Activated naive CD4-positive, alpha-beta T cell (primary cell): ENCODE measurements around the gene ACVR1B.

Experiments
- DNase-seq, 4 experiments: peaks; one replicate each; lab custom pipeline; 2025; lab: John Stamatoyannopoulos, UW

The ACVR1B gene

DNA sequence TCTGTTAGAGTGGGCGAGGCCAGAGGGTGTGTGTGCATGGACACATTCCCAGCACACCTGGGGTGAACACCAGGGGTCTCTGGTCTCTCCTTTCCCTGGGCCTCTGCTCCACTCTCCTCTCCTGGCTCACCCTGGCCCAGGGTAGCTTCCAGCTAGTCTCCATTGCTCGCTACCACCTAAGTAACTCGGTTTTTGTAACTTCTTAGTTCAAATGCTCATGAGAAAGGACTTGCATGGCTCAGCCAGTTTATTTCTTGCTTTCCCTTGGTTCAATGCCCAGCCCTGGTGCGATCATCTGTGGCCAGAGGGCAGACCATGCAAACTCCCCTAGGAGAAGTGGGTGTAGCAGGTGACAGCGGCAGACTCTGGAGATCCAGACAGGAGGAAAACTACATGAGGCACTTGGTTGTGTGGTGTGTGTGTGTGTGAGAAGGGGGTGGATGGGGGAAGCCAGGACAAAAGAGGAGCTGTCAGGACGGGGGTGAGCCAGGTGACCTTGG, 8.9 kb upstream of the ACVR1B start:
- no peak for DNase-seq

DNA sequence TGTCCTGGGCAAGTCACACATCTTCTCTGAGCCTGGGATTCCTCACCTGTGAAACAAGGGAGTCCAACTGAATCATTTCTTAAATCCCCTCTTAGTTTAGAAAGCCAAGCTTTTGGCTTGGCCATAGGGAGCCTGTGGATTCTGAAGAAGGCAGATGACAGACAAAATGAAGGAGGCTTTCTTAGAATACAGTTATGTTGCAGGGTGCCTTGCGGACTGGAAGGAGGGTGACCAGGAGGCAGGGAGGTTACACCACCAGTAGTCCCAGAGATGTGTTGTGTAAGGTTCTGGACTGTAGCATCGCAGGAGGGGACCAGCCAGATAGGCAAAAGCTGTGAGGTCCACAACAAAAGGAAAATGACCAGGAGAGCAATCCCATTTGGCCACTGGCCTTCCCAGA, 8.2 kb upstream of the ACVR1B start:
- DNase-seq = no peak

DNA sequence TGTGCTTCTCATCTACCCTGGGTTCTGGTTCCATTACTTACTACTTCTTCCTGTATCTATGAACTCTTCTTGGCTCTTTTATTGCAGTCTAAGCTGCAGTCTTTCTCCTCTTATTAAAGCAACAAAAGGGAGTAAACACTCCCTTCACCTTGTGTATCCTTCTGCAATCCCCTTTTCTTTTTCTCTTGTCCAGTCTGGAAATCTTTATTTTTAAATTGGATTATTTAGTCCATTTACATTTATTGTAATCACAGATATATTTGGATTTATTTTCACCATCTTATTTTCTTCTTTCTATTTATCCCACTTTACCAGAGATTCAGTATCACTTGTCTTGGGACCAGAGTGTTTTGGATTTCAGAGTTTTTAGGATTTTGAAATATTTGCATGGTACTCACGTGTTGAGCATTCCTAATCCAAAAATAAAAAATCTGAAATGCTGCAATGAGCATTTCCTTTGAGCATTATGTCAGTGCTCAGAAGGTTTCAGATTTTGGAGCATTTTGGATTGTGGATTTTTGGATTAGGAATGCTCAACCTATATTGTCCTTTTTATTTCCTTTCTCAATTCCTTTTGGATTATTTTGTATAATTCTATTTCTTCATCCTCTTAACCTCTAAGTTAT, 6.8 kb upstream of the ACVR1B start:
- DNase-seq = no peak

DNA sequence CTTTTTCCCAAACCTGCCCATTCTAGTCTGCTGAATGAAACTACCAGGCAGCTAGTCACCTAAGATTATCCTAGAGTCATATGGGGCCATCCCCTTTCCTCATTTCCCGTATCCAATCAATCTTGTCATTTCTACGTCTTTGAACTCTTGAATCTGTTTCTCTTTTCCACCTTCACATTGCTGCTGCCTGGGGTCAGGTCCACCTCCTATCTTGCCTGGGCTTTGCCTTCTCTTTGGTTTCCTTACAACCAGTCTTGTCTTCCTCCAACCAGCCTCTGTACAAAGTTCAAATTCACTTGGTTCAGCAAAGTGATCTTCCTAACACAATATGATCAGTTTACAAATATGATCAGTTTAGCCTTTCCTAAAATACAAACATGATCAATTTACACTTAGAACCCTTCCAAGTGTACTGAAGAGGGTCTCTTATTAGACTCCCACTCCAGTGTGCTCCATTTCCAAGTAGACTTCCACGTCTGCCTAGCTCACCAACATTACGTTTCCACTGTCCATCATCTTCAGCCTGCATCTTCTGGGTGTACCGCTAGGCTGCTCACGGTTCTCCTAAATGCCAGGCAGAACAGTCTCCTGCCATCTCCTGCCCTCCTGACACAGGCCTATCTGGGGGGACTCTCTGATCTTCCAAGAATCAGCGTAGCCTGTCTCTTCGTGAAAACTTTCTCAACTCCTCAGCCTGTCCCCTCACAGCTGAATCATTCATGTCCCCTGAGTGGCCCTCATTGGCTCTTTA, 4.1 kb upstream of the ACVR1B start:
- DNase-seq = no peak

GRCh38 chr12:51948066-51948465, 3.4 kb upstream of the ACVR1B start:
- no peak for DNase-seq

GRCh38 chr12:51949342-51950030, 2.0 kb upstream of the ACVR1B start:
- no peak for DNase-seq

- no peak for DNase-seq
Measured at GRCh38 chr12:51950682-51951198, 759 bp upstream of the ACVR1B start.

GRCh38 chr12:51951843-51952722, 584 bp downstream of the ACVR1B start:
- DNase-seq = no peak

DNA sequence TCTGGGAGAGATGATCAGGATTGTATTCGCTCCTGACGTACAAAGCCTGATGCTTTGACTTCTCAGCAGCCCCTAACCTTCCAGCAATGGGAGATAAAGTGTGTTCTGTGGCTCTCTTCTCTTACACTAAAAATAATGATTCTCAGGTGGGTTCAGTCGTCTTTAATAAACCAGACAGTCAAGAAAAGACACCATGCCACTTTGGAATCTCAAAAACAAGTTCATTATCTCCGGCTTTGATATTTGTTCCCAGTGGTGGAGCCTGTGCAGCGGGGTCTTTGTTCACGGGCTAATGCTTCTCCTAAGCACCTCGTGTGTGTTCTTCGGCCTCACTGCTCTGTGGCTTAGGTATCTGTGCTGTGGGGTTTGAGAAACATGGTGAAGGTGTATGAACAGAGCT, 1.6 kb downstream of the ACVR1B start:
- DNase-seq = no peak

GRCh38 chr12:51953864-51954263, 2.4 kb downstream of the ACVR1B start:
- no peak for DNase-seq

GRCh38 chr12:51954561-51955361, 3.3 kb downstream of the ACVR1B start:
- DNase-seq = no peak

- no peak for DNase-seq
Measured at GRCh38 chr12:51955702-51956101, 4.2 kb downstream of the ACVR1B start.

- no peak for DNase-seq
Measured at GRCh38 chr12:51958542-51958941, 7.0 kb downstream of the ACVR1B start.

DNA sequence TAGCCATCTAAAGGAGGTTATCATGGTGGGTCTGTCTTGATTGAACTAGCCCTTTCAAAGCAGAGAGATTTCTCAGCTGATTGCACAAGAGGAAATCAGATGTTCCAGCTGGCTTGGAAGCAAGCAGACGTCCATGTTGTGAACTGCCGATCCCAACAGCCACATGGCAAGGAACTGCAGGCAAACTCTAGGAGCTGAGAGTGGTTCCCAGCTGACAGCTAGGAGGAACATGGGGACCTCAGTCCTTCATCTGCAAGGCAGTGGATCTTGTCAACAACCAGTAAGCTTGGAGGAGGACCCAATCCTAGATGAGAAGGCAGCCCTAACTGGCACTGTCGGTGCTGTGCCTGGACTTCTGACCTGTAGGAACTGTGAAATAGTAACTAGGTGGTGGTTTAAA, 7.7 kb downstream of the ACVR1B start:
- DNase-seq = no peak

DNA sequence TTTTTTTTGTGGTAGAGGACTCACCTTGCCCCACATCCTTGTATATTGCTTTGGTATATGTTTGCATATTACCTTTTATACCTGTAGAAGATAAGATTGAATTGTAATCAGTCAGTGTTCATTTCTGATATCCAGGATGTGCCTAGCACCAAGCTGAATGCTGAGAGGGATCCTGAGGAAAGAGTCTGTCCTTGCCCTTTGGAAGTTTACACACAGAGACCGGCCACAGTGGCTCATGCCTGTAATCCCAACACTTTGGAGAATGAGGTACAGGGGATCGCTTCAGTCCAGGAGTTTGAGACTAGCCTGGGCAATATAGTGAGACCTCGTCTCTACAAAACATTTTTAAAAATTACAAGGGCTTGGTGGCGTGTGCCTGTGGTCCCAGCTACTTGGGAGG, 8.4 kb downstream of the ACVR1B start:
- no peak for DNase-seq

GRCh38 chr12:51960488-51960887, 9.0 kb downstream of the ACVR1B start:
- no peak for DNase-seq

DNA sequence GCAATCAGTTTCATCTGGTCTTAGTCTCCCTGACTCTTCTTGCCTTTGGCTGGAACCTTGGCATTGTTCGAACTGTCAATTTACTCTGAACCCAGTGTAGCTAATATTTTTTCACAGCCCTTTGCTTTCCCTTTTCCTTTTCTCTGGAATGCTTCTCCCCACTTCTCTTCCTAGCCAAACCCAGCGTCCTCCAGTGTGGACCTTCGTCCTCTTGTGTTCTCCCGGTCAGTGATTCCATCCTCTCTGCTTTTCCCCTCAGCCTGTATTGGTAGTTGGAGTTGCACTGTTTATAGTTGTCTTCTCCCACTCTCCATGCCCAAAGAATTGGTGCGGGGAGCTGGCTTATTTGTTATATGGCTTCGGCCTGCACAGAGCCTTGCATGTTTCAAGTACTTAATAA, 9.4 kb downstream of the ACVR1B start:
- no peak for DNase-seq

- no peak for DNase-seq
Measured at GRCh38 chr12:51961834-51962233, 10.3 kb downstream of the ACVR1B start.

- no peak for DNase-seq
Measured at GRCh38 chr12:51962737-51963136, 11.2 kb downstream of the ACVR1B start.

GRCh38 chr12:51963477-51963876, 12.0 kb downstream of the ACVR1B start:
- DNase-seq = no peak

DNA sequence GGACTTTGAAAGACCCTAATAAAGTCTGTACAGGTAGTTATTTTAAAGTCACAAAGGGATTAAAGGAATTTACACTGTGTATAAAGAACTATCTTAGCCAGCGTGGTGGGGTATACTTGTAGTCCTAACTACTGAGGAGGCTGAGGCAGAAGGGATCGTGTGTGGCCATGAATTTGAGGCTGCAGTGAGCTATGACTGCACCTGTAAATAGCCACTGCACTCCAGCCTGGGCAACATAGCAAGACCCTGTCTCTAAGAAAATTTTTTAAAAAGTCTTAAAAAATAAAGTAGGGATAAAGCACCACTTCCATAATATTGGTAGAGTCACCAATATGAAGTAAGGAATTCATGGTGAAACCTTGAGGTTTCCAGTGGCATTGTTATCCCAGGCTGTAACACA, 18.1 kb downstream of the ACVR1B start:
- DNase-seq = no peak
